GM10266 (cell line): ENCODE data around the gene ZNF100.

Experiments
- DNase-seq: peaks from one replicate; pipeline ENCODE4 v3.0.0; 2012; ENCODE audit errors: extremely low spot score
- CTCF ChIP-seq: IDR thresholded peaks from 2 replicates; pipeline ENCODE4 v1.5.1; 2012; ENCODE audit warnings: mild to moderate bottlenecking, low read depth; ENCODE audit not compliant: control insufficient read depth, insufficient read depth; ENCODE audit errors: missing control alignments

Gene ZNF100

GRCh38 chr19:21697698-21698097 is 69.7 kb downstream of the ZNF100 start:
- no peak for TF ChIP-seq CTCF
- DNase-seq: no peak

GRCh38 chr19:21694171-21694906 is 73.0 kb downstream of the ZNF100 start:
- no peak for DNase-seq
- TF ChIP-seq CTCF: no peak

GRCh38 chr19:21693399-21693798 is 74.0 kb downstream of the ZNF100 start:
- no peak for DNase-seq
- no peak for TF ChIP-seq CTCF

GRCh38 chr19:21691661-21692060 is 75.7 kb downstream of the ZNF100 start:
- no peak for TF ChIP-seq CTCF
- DNase-seq: no peak

GRCh38 chr19:21688464-21688863 is 78.9 kb downstream of the ZNF100 start:
- DNase-seq: no peak
- TF ChIP-seq CTCF: no peak

- no peak for TF ChIP-seq CTCF
Observed at GRCh38 chr19:21680671-21681070, 86.7 kb downstream of the ZNF100 start.

GRCh38 chr19:21680026-21680425 is 87.4 kb downstream of the ZNF100 start:
- DNase-seq: no peak
- TF ChIP-seq CTCF: no peak

More at GRCh38 chr19:21680671-21681070, 86.7 kb downstream of the ZNF100 start:
- no peak for DNase-seq
